GM12878 (cell line): ENCODE measurements around the gene ATXN1L. TPM values are rescaled to one million over a fixed set of nuclear protein-coding genes. Genes with fewer than 3 reads are reported as not detected.
A peak's percentile ranks its signal among the peaks of the same experiment; 100 is the strongest.

Experiments
- ASH2L ChIP-seq: fragments of 300-600, 200-600 bp; sonication (generic); IDR thresholded peaks from 2 replicates; pipeline ENCODE4 v1.6.1; 2017; ENCODE audit warnings: low read depth, mild to moderate bottlenecking, borderline replicate concordance
- CBX5 ChIP-seq: sonication (generic); IDR thresholded peaks from 2 replicates; pipeline ENCODE4 v1.6.1; 2016; ENCODE audit warnings: low read depth, moderate library complexity, mild to moderate bottlenecking, inconsistent platforms
- DPF2 ChIP-seq: fragments of 450-650 bp; IDR thresholded peaks from 2 replicates; pipeline ENCODE4 v1.6.1; 2017; ENCODE audit warnings: mild to moderate bottlenecking
- GABPA ChIP-seq: IDR thresholded peaks from 2 replicates; pipeline ENCODE4 v1.6.1; 2014; ENCODE audit warnings: antibody characterized with exemption, low read depth, mild to moderate bottlenecking, inconsistent platforms
- MTA2 ChIP-seq: fragments of 450-650 bp; IDR thresholded peaks from 2 replicates; pipeline ENCODE4 v1.6.1; 2016; ENCODE audit warnings: low read depth, mild to moderate bottlenecking, moderate library complexity
- NBN ChIP-seq: fragments of 450-650 bp; IDR thresholded peaks from 2 replicates; pipeline ENCODE4 v1.6.1; 2016
- NR2C1 ChIP-seq: fragments of 450-650 bp; IDR thresholded peaks from 2 replicates; pipeline ENCODE4 v1.6.1; 2017; ENCODE audit warnings: antibody characterized with exemption, mild to moderate bottlenecking, moderate library complexity
- SPI1 ChIP-seq: IDR thresholded peaks from 2 replicates; pipeline ENCODE4 v1.6.1; 2011; ENCODE audit warnings: low read depth, mild to moderate bottlenecking, low read length, moderate library complexity, borderline replicate concordance; ENCODE audit not compliant: insufficient read depth
- SREBF1 ChIP-seq: IDR thresholded peaks from 2 replicates; pipeline ENCODE4 v1.6.1; 2012; ENCODE audit warnings: mild to moderate bottlenecking, low read length
- YY1 ChIP-seq: IDR thresholded peaks from 2 replicates; pipeline ENCODE4 v1.6.1; 2011; ENCODE audit warnings: low read depth, mild to moderate bottlenecking, low read length
- ZNF24 ChIP-seq: fragments of 450-650 bp; IDR thresholded peaks from 2 replicates; pipeline ENCODE4 v1.6.1; 2017; ENCODE audit warnings: antibody characterized with exemption, mild to moderate bottlenecking
- ZNF274 ChIP-seq: IDR thresholded peaks from one replicate; pipeline ENCODE4 v1.8.0; 2011; ENCODE audit not compliant: insufficient read length, insufficient read depth
- ZZZ3 ChIP-seq: IDR thresholded peaks from 2 replicates; pipeline ENCODE4 v1.6.1; 2011; ENCODE audit warnings: low read depth; ENCODE audit not compliant: control insufficient read depth, insufficient read length
- polyA plus RNA-seq, 11 experiments: library from polyadenylated mRNA; depleted of rRNA in 4 of 11; unstranded in 6 of 11; stranded (reverse) in 5 of 11; fragments of >200 nt; fragmentation: Nextera tagmentation in 4 of 11; fragmentation: Illumina TruSeq in 1 of 11; extraction: Ambion mirVana in 4 of 11; extraction: Trizol in 1 of 11; gene quantifications; 1 replicate in 1 of 11; 2 replicates in 10 of 11; pipeline versions ENCODE4 v1.2.1 to v1.2.3, GENCODE V29; 2011 to 2016; ENCODE audit warnings: inconsistent platforms in 2 of 11, missing spikeins in 2 of 11, low read depth in 1 of 11
- total RNA-seq, 4 experiments: library from RNA; depleted of rRNA in 3 of 4; stranded (reverse); fragments of >200 nt in 3 of 4; fragmentation: Illumina TruSeq in 1 of 4; extraction: Trizol in 1 of 4; gene quantifications; 2 replicates each; pipeline versions ENCODE4 v1.2.1 to v1.2.3, GENCODE V29; 2013 to 2021
- TF ChIP-seq, protein P1 (sequence below): fragments of 450-650 bp; IDR thresholded peaks from 2 replicates; pipeline ENCODE4 v1.6.1; 2018; ENCODE audit warnings: mild to moderate bottlenecking, low read depth, moderate library complexity; ENCODE audit not compliant: partially characterized antibody
- TF ChIP-seq, protein P2 (sequence below): fragments of 450-650 bp; IDR thresholded peaks from 2 replicates; pipeline ENCODE4 v1.6.1; 2017; ENCODE audit warnings: low read depth, mild to moderate bottlenecking, moderate library complexity
- TF ChIP-seq, protein P3 (sequence below): fragments of 150-350 bp; IDR thresholded peaks from 2 replicates; pipeline ENCODE4 v1.6.1; 2014; ENCODE audit warnings: mild to moderate bottlenecking, low read depth, low read length

Gene ATXN1L
- total and polyA plus RNA-seq, 10 of the 15 experiments (the other 5 are each of a cell fraction or from before 2014, with no cell fraction given), result 1.8 to 14.6 (median 9.2) TPM

DNA sequence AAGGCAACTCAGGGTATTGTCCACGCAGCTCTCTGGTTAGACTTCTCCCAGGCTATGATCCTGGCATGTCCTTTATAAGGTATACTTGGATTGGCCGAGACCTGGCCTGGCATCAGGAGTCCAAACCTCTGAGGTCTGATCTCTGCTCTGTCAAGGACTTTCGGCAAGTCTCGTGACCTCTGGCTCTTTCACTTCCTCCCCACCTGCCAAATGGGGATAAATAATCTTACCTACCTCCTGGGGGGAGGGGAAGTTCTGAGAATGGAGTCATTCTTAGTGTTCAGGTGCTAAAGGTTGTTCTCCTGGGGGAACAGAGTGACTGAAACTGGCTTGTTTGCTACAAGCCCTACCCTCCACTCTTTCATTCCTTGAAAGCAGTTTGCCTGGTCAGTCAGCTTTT, 7.6 kb downstream of the ATXN1L start (continued):
- TF ChIP-seq, protein P1, sequence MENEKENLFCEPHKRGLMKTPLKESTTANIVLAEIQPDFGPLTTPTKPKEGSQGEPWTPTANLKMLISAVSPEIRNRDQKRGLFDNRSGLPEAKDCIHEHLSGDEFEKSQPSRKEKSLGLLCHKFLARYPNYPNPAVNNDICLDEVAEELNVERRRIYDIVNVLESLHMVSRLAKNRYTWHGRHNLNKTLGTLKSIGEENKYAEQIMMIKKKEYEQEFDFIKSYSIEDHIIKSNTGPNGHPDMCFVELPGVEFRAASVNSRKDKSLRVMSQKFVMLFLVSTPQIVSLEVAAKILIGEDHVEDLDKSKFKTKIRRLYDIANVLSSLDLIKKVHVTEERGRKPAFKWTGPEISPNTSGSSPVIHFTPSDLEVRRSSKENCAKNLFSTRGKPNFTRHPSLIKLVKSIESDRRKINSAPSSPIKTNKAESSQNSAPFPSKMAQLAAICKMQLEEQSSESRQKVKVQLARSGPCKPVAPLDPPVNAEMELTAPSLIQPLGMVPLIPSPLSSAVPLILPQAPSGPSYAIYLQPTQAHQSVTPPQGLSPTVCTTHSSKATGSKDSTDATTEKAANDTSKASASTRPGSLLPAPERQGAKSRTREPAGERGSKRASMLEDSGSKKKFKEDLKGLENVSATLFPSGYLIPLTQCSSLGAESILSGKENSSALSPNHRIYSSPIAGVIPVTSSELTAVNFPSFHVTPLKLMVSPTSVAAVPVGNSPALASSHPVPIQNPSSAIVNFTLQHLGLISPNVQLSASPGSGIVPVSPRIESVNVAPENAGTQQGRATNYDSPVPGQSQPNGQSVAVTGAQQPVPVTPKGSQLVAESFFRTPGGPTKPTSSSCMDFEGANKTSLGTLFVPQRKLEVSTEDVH, result no peak
- TF ChIP-seq DPF2 (peak; percentile 58), NBN (no peak), CBX5 (no peak), ZNF274 (no peak), GABPA (0 out of 2 replicates have a peak, but pooled peaks have one; percentile 17), YY1 (0 out of 2 replicates have a peak, but pooled peaks have one; percentile 18), ZZZ3 (no peak), MTA2 (peak; percentile 37; the same call in 1 of the 2 replicates), SPI1 (peak; percentile 94), ASH2L (no peak), NR2C1 (0 out of 2 replicates have a peak, but pooled peaks have one; percentile 20), ZNF24 (no peak), SREBF1 (no peak)
- TF ChIP-seq, protein P2, sequence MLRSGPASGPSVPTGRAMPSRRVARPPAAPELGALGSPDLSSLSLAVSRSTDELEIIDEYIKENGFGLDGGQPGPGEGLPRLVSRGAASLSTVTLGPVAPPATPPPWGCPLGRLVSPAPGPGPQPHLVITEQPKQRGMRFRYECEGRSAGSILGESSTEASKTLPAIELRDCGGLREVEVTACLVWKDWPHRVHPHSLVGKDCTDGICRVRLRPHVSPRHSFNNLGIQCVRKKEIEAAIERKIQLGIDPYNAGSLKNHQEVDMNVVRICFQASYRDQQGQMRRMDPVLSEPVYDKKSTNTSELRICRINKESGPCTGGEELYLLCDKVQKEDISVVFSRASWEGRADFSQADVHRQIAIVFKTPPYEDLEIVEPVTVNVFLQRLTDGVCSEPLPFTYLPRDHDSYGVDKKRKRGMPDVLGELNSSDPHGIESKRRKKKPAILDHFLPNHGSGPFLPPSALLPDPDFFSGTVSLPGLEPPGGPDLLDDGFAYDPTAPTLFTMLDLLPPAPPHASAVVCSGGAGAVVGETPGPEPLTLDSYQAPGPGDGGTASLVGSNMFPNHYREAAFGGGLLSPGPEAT, result peak; percentile 47; the same call in 1 of the 2 replicates
- TF ChIP-seq, protein P3, sequence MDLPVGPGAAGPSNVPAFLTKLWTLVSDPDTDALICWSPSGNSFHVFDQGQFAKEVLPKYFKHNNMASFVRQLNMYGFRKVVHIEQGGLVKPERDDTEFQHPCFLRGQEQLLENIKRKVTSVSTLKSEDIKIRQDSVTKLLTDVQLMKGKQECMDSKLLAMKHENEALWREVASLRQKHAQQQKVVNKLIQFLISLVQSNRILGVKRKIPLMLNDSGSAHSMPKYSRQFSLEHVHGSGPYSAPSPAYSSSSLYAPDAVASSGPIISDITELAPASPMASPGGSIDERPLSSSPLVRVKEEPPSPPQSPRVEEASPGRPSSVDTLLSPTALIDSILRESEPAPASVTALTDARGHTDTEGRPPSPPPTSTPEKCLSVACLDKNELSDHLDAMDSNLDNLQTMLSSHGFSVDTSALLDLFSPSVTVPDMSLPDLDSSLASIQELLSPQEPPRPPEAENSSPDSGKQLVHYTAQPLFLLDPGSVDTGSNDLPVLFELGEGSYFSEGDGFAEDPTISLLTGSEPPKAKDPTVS, result no peak
